Spleen (tissue), 11 donors: ENCODE data around the gene UBE2D2. TPM values are rescaled to one million over a fixed set of nuclear protein-coding genes. Genes with fewer than 3 reads are reported as not detected.
A peak's percentile ranks its signal among the peaks of the same experiment; 100 is the strongest.

Source experiments
- DNase-seq: peaks from one replicate; pipeline ENCODE4 v3.0.0-alpha.2; 2020
- H3K27ac ChIP-seq, 8 donors: fragments of 200-600 bp; sonication (generic) in 7 of 8; 1 replicate in 4 of 8; 2 replicates in 4 of 8; pipeline versions ENCODE4 v1.5.0 to v1.8.0; 2016 to 2021; ENCODE audit warnings: inconsistent platforms in 4 of 8, mild to moderate bottlenecking in 4 of 8, moderate library complexity in 1 of 8
- H3K27me3 ChIP-seq, 7 donors: fragments of 200-600 bp; sonication (generic) in 6 of 7; replicated peaks in 1 of 7; 1 replicate in 4 of 7; 2 replicates in 3 of 7; pipeline versions ENCODE4 v1.5.0 to v1.8.0; 2016 to 2021; ENCODE audit warnings: inconsistent platforms in 3 of 7, mild to moderate bottlenecking in 1 of 7
- H3K36me3 ChIP-seq, 6 donors: fragments of 200-600 bp; sonication (generic) in 5 of 6; 1 replicate in 4 of 6; 2 replicates in 2 of 6; pipeline versions ENCODE4 v1.5.0 to v1.8.0; 2016 to 2021; ENCODE audit warnings: inconsistent platforms in 2 of 6
- H3K4me1 ChIP-seq, 6 donors: fragments of 200-600 bp; sonication (generic) in 5 of 6; 1 replicate in 3 of 6; 2 replicates in 3 of 6; pipeline versions ENCODE4 v1.5.0 to v1.8.0; 2016 to 2021; ENCODE audit warnings: inconsistent platforms in 3 of 6
- H3K4me3 ChIP-seq, 8 donors: fragments of 200-600 bp; sonication (generic) in 7 of 8; 1 replicate in 4 of 8; 2 replicates in 4 of 8; pipeline versions ENCODE4 v1.5.0 to v1.8.0; 2016 to 2021; ENCODE audit warnings: inconsistent platforms in 4 of 8, mild to moderate bottlenecking in 4 of 8, moderate library complexity in 2 of 8
- H3K9me3 ChIP-seq, 8 donors: fragments of 200-600 bp; sonication (generic) in 7 of 8; 1 replicate in 4 of 8; 2 replicates in 4 of 8; pipeline versions ENCODE4 v1.5.0 to v1.8.0; 2016 to 2021; ENCODE audit warnings: inconsistent platforms in 4 of 8
- CTCF ChIP-seq, 11 experiments: fragments of 200-600 bp in 7 of 11; fragments of 450-650 bp in 4 of 11; sonication (generic) in 4 of 11; IDR thresholded peaks in 8 of 11; conservative IDR thresholded peaks in 3 of 11; 1 replicate in 7 of 11; 2 replicates in 4 of 11; pipeline versions ENCODE4 v1.4.0 to v1.8.0; 2016 to 2021; ENCODE audit warnings: antibody characterized with exemption in 11 of 11, inconsistent platforms in 4 of 11, mild to moderate bottlenecking in 1 of 11
- POLR2A ChIP-seq, 3 donors: fragments of 450-650 bp; IDR thresholded peaks; one replicate each; pipeline ENCODE4 v1.5.1; 2017; ENCODE audit warnings: antibody characterized with exemption in 3 of 3, mild to moderate bottlenecking in 1 of 3
- POLR2AphosphoS5 ChIP-seq, 3 donors: sonication (generic); formaldehyde crosslinking; IDR thresholded peaks; one replicate each; pipeline ENCODE4 v1.5.1; 2017; ENCODE audit warnings: antibody characterized with exemption in 3 of 3
- WGBS, 5 donors: extraction: QIAGEN DNeasy Blood & Tissue Kit in 3 of 5; methylation state at CpG; one replicate each; pipeline versions ENCODE4 v1.1.5 to v1.1.7; 2013 to 2018; 5-methylcytosine and 5-hydroxymethylcytosine counted together
- intact Hi-C: fragments of 100-400 bp; cut with DNase I; formaldehyde crosslinking; loops from one replicate; pipeline ENCODE4 v1.15.0; 2023; ENCODE audit warnings: low total_unique reads
- polyA plus RNA-seq, 3 donors: library from polyadenylated mRNA; stranded (reverse); fragments of 200-250 nt; gene quantifications; one replicate each; pipeline ENCODE4 v1.2.1, GENCODE V29; 2013
- total RNA-seq, 7 donors: library from RNA; depleted of rRNA in 3 of 7; stranded (reverse); fragments of >200 nt in 3 of 7; fragmentation: NEBNext Ultra II Directional in 4 of 7; extraction: Animal tissue kit (Norgen Biotek cat#: 25700) in 4 of 7; gene quantifications; one replicate each; pipeline versions ENCODE4 v1.1.0 to v1.2.1, GENCODE V29; 2016 to 2021
- donor health status: healthy with polysubstance abuse.
- donor health status: DM: no; HTN: no; CAD: no; lungs with moderate emphysema.
- donor health status: DM: no; HTN: no; CAD: no.
- donor health status: Bipolar disorder and iron deficiency.
- donor health status: healthy.
- donor health status: DM: no; HTN: no; CAD: no.
- donor health status: DM: yes; HTN: yes; CAD: no.

The UBE2D2 gene
- total and polyA plus RNA-seq, 10 donors: 64.3 to 132 (median 98.2) TPM

GRCh38 chr5:139571543-139571942, 10.4 kb downstream of the UBE2D2 start:
- DNase-seq: no peak
- peak overlapping the region in 5 of 8 donors; percentile 0 to 55 (median 26) for H3K27ac ChIP-seq
- WGBS, 5 donors: 46 to 59% (median 53%) methylated on average over 3 of the region's 3 CpGs
- H3K4me1 ChIP-seq: peaks cover 65 to 100% (median 95%) of the 10 kb centered on the region in 6 donors
- no peaks in the 10 kb centered on the region for H3K9me3 ChIP-seq
- H3K36me3 ChIP-seq: peaks cover 0 to 61% (median 7%) of the 10 kb centered on the region in 6 donors
- H3K27me3 ChIP-seq: no peaks in the 10 kb centered on the region
- H3K4me3 ChIP-seq: no peak overlapping the region
- no peak for TF ChIP-seq CTCF (IDR thresholded peaks at IDR 0.05 in 8 of 11, conservative IDR thresholded peaks at IDR 0.05 in 3 of 11)
- no peak for TF ChIP-seq POLR2A (IDR thresholded peaks at IDR 0.05)
- no peak for TF ChIP-seq POLR2AphosphoS5 (IDR thresholded peaks at IDR 0.05)
- intact Hi-C loops: no loop called here

- intact Hi-C loops: no loop called here
- Histone ChIP-seq H3K27me3 (no peaks in the 10 kb centered on the region), H3K27ac (peak overlapping the region in 4 of 8 donors; percentile 0 to 55 (median 26)), H3K4me1 (peaks cover 65 to 100% (median 95%) of the 10 kb centered on the region in 6 donors), H3K36me3 (peaks cover 0 to 57% (median 7%) of the 10 kb centered on the region in 6 donors), H3K4me3 (no peak overlapping the region), H3K9me3 (no peaks in the 10 kb centered on the region)
- TF ChIP-seq POLR2A (IDR thresholded peaks at IDR 0.05) (no peak), POLR2AphosphoS5 (IDR thresholded peaks at IDR 0.05) (no peak), CTCF (IDR thresholded peaks at IDR 0.05 in 8 of 11, conservative IDR thresholded peaks at IDR 0.05 in 3 of 11) (no peak)
- DNase-seq: no peak
- 70 to 86% (median 79%) methylated on average over 1 of the region's 1 CpG for WGBS, 5 donors
These were observed 10.8 kb downstream of the UBE2D2 start for GRCh38 chr5:139571966-139572365.

GRCh38 chr5:139574641-139575312, 13.6 kb downstream of the UBE2D2 start:
- DNase-seq: no peak
- intact Hi-C loops: no loop called here
- TF ChIP-seq POLR2AphosphoS5 (IDR thresholded peaks at IDR 0.05) (no peak), CTCF (IDR thresholded peaks at IDR 0.05 in 8 of 11, conservative IDR thresholded peaks at IDR 0.05 in 3 of 11) (peak in 10 of 11 experiments; percentile 11 to 64 (median 42))
- no peak overlapping the region for H3K4me3 ChIP-seq
- H3K27me3 ChIP-seq: no peaks in the 10 kb centered on the region
- no peaks in the 10 kb centered on the region for H3K9me3 ChIP-seq
- H3K4me1 ChIP-seq: peaks cover 53 to 100% (median 94%) of the 10 kb centered on the region in 6 donors
- H3K27ac ChIP-seq: peak overlapping the region in 2 of 8 donors; percentile 29 to 51
- H3K36me3 ChIP-seq: peaks cover 0 to 33% (median 4%) of the 10 kb centered on the region in 6 donors
- WGBS, 5 donors: 68 to 82% (median 80%) methylated on average over 4 of the region's 4 CpGs

GRCh38 chr5:139575313-139575646, 14.1 kb downstream of the UBE2D2 start:
- TF ChIP-seq POLR2A (IDR thresholded peaks at IDR 0.05) (no peak), CTCF (IDR thresholded peaks at IDR 0.05 in 8 of 11, conservative IDR thresholded peaks at IDR 0.05 in 3 of 11) (no peak), POLR2AphosphoS5 (IDR thresholded peaks at IDR 0.05) (no peak)

More at GRCh38 chr5:139575313-139575646, 14.1 kb downstream of the UBE2D2 start:
- H3K27ac ChIP-seq: peak overlapping the region in 4 of 8 donors; percentile 29 to 67 (median 50)
- no peak for DNase-seq
- WGBS, 5 donors: 70 to 81% (median 77%) methylated on average over 2 of the region's 2 CpGs
- no peaks in the 10 kb centered on the region for H3K27me3 ChIP-seq
- H3K9me3 ChIP-seq: no peaks in the 10 kb centered on the region
- H3K4me3 ChIP-seq: no peak overlapping the region
- peaks cover 0 to 28% (median 4%) of the 10 kb centered on the region in 6 donors for H3K36me3 ChIP-seq
- intact Hi-C loops: no loop called here
- peaks cover 56 to 100% (median 94%) of the 10 kb centered on the region in 6 donors for H3K4me1 ChIP-seq
